HFF-Myc (cell line): Measurements from ENCODE around the gene FRMD6.
"Not testable (repeated sequence)": the region's sequence is repeated elsewhere in the genome, so short reads cannot be mapped to it uniquely, and the experiment has no call there.

ENCODE experiments used
- DNase-seq: peaks from one replicate; pipeline ENCODE4 v3.0.0-alpha.2; 2011; ENCODE audit warnings: low read depth; ENCODE audit errors: extremely low read depth
- H3K4me3 ChIP-seq: replicated peaks from 2 replicates; pipeline ENCODE4 v1.5.1; 2011; ENCODE audit warnings: low read depth, mild to moderate bottlenecking, control low read depth, low read length
- TF ChIP-seq, protein P1 (sequence below): IDR thresholded peaks from 2 replicates; pipeline ENCODE4 v1.5.1; 2012; ENCODE audit warnings: mild to moderate bottlenecking, low read depth, low read length, control low read depth; ENCODE audit errors: missing control alignments

Gene FRMD6

DNA sequence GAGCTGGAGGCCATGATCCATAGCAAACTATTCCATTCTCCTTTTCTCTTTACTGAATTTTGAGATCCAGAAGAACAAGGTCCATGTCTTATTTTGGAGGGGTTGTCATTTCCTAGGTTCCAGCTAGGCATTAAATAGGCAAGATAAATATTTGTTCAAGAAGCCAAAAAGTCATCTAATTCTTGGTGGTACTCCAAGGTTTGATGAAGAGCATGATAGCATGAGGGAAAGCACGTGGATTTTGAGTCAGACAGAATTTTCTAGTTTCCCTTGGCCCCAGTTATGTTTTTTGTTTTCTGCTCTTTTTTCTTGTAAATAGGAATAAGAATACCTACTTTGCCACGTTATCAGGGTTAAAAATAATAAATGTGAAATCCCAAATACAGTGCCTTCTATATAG lies 25.5 kb upstream of the FRMD6 start:
- H3K4me3 ChIP-seq = no peak overlapping the region
- TF ChIP-seq, protein P1, sequence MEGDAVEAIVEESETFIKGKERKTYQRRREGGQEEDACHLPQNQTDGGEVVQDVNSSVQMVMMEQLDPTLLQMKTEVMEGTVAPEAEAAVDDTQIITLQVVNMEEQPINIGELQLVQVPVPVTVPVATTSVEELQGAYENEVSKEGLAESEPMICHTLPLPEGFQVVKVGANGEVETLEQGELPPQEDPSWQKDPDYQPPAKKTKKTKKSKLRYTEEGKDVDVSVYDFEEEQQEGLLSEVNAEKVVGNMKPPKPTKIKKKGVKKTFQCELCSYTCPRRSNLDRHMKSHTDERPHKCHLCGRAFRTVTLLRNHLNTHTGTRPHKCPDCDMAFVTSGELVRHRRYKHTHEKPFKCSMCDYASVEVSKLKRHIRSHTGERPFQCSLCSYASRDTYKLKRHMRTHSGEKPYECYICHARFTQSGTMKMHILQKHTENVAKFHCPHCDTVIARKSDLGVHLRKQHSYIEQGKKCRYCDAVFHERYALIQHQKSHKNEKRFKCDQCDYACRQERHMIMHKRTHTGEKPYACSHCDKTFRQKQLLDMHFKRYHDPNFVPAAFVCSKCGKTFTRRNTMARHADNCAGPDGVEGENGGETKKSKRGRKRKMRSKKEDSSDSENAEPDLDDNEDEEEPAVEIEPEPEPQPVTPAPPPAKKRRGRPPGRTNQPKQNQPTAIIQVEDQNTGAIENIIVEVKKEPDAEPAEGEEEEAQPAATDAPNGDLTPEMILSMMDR = no peak
- DNase-seq = no peak

DNA sequence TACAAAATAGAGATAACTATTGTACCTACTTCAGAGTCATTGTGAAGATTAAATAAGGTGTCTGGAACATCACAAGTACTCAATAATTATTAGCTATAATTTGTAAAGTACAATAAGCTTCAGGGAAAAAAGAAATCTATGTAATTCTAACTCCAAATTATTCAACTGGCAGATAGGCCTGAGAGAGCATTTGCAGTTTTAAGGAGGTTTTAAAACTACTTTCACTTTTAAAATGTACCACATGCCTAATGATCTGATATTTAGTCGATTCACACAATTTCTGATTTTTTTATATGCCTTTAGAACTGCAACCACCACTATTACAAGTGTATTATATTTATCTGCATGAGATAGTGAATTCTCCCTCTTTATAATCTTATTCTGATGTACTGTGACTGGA lies 24.9 kb upstream of the FRMD6 start:
- no peak for DNase-seq
- no peak overlapping the region for H3K4me3 ChIP-seq
- TF ChIP-seq, protein P1 = no peak

DNA sequence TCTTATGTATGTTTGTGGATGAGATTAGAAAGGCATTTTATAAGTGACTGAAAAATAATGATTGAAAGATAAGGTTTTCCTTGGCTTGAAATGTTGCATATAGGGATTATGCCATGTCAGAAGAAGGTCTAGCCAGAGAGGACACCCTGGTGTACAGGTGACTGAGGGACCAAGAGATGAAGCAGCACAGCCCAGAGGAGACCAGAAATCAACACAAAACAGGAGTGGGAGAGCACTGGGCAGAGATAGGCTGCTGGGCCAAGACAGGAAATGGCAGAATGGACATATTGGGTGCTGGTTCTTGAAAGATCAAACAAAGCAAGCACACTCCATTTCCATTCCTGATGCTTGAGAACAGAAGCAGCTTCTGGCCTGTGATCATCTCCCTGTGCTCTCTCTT lies 24.4 kb upstream of the FRMD6 start:
- no peak for DNase-seq
- no peak overlapping the region for H3K4me3 ChIP-seq
- TF ChIP-seq, protein P1 = no peak

DNA sequence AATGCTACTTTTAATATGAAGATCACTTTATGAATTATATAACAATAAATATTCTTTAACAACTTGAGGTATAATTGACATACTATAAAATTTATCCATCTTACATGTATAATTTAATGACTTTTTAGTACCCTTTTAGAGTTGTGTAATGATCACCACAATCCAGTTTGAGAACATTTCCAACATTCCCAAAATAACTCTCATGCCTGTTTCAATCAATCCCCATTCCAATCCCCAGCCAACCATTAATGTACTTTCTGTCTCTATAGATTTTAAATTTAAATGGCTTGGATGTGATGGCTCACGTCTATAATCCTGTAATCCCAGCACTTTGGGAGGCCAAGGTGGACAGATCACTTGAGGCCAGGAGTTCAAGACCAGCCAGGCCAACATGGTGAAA lies 23.5 kb upstream of the FRMD6 start:
- no peak overlapping the region for H3K4me3 ChIP-seq
- no peak for DNase-seq
- TF ChIP-seq, protein P1 = no peak

DNA sequence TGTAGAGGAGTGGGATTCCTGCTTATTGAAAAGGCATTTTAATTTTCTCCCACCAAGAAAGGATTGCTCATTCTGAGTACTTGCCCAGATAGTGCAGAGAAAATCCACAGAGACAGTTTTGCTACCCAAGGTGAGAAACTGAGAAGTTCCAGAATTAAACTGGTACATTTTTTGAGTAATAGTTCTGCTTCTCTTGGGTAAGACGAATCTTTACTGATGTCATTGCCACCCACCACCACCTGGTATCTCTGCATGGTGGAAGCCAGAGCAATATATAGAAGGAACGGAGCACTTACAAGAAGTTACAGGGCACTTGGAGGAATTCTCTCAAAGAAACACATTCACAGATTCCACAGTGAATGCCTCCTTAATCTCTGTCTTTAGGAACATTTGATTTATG lies 20.7 kb upstream of the FRMD6 start:
- H3K4me3 ChIP-seq = no peak overlapping the region
- no peak for DNase-seq
- TF ChIP-seq, protein P1 = no peak

DNA sequence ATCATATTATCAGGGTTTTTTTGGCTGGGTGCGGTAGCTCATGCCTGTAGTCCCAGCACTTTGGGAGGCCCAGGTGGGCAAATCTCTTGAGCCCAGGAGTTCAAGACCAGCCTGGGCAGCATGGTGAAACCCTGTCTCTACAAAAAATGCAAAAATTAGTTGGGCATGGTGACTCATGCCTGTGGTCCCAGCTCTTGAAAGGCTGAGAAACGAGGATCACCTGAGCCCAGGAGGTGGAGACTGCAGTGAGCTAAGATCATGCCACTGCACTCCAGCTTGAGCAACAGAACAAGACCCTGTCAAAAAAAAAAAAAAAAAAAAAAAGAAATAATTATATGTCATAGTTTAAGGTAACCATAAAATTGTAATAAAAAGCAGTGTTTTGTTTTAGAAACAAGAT lies 18.4 kb upstream of the FRMD6 start:
- not testable (repeated sequence) for DNase-seq, H3K4me3 ChIP-seq

DNA sequence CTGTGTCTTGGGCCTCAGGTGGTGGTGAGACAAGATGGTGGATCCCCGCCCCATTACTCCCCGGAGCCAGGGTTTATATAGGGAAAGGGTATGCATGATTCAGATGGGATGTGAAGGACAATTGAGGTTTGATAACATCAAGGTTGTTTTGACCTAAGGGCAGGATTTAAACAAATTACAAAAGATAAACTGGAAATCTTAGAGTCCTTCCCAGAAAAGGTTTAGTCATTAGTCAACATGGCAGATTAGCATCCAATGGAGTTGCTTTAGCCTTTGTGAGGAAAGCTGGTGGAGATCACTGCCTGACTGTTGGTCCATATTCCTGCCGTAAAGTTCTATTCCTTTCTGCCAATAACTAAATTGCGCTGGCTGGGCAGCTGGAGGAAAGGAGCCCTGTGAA lies 15.6 kb upstream of the FRMD6 start:
- no peak for DNase-seq
- TF ChIP-seq, protein P1 = no peak
- no peak overlapping the region for H3K4me3 ChIP-seq
